IMR-90 (cell line): Measurements from ENCODE around the gene FGB. TPM values are rescaled to one million over a fixed set of nuclear protein-coding genes. Genes with fewer than 3 reads are reported as not detected.

Source experiments
- ATAC-seq: fragments of 200-7000 bp; cut with Tn5 transposase; 2 replicates; pipeline ENCODE4 v1.9.1; 2020; ENCODE audit warnings: low read depth, mild to moderate bottlenecking, moderate library complexity
- BruUV-seq: library from RNA; stranded (reverse); fragments of 400-500 nt; replicated peaks from 2 replicates; lab custom pipeline; 2021; lab: Mats Ljungman, UMichigan
- CTCF ChIA-PET: fragments of 300-600 bp; formaldehyde crosslinking; extraction: SDS; loops from one replicate; lab custom pipeline; 2021; ENCODE audit warnings: antibody characterized with exemption; lab: Yijun Ruan, JAX
- POLR2A ChIA-PET: fragments of 300-600 bp; sonication (Branson Sonifier 250); formaldehyde crosslinking; loops from one replicate; lab custom pipeline; 2022; ENCODE audit warnings: antibody characterized with exemption; ENCODE audit not compliant: unreplicated experiment; lab: Charles Lee
- DNase-seq: peaks from one replicate; pipeline ENCODE4 v3.0.0; 2013
- H2AFZ ChIP-seq: replicated peaks from 2 replicates; pipeline ENCODE3; 2013; ENCODE audit warnings: low read length, mild to moderate bottlenecking; ENCODE audit not compliant: poor library complexity
- H2AK5ac ChIP-seq: 2 replicates; pipeline ENCODE4 v1.6.1; 2013; ENCODE audit warnings: low read depth, low read length, inconsistent platforms
- H2AK9ac ChIP-seq: replicated peaks from 2 replicates; pipeline ENCODE3; 2013; ENCODE audit warnings: mild to moderate bottlenecking, low read depth, low read length, moderate library complexity; ENCODE audit not compliant: poor library complexity
- H2BK120ac ChIP-seq: 2 replicates; pipeline ENCODE4 v1.6.1; 2013; ENCODE audit warnings: low read depth, low read length, inconsistent platforms
- H2BK15ac ChIP-seq: 3 replicates; pipeline ENCODE4 v1.6.1; 2013; ENCODE audit warnings: low read depth, low read length, inconsistent platforms
- H2BK20ac ChIP-seq: 2 replicates; pipeline ENCODE4 v1.6.1; 2013; ENCODE audit warnings: low read depth, mild to moderate bottlenecking, inconsistent platforms, low read length, moderate library complexity
- H2BK5ac ChIP-seq: 2 replicates; pipeline ENCODE4 v1.6.1; 2013; ENCODE audit warnings: mild to moderate bottlenecking, low read depth, low read length, inconsistent platforms; ENCODE audit not compliant: poor library complexity, severe bottlenecking
- H3K14ac ChIP-seq: replicated peaks from 2 replicates; pipeline ENCODE4 v1.6.1; 2013; ENCODE audit warnings: low read depth, low read length, inconsistent platforms
- H3K18ac ChIP-seq: 2 replicates; pipeline ENCODE4 v1.6.1; 2013; ENCODE audit warnings: low read depth, low read length, control low read depth
- H3K23ac ChIP-seq: 2 replicates; pipeline ENCODE4 v1.6.1; 2013; ENCODE audit warnings: low read depth, low read length, inconsistent platforms
- H3K27ac ChIP-seq: 2 replicates; pipeline ENCODE4 v1.5.1; 2013; ENCODE audit warnings: mild to moderate bottlenecking, control low read depth, low read length; ENCODE audit not compliant: insufficient read depth
- H3K27me3 ChIP-seq: 2 replicates; pipeline ENCODE4 v1.6.1; 2013; ENCODE audit warnings: low read length; ENCODE audit not compliant: control insufficient read depth, insufficient read depth
- H3K36me3 ChIP-seq: 2 replicates; pipeline ENCODE4 v1.6.1; 2013; ENCODE audit warnings: low read length, mixed read lengths; ENCODE audit not compliant: control insufficient read depth, insufficient read depth
- H3K4ac ChIP-seq: 2 replicates; pipeline ENCODE4 v1.6.1; 2013; ENCODE audit warnings: low read depth, low read length, inconsistent platforms
- H3K4me1 ChIP-seq: 2 replicates; pipeline ENCODE4 v1.6.1; 2013; ENCODE audit warnings: low read length, mixed read lengths; ENCODE audit not compliant: control insufficient read depth, insufficient read depth
- H3K4me2 ChIP-seq: 2 replicates; pipeline ENCODE4 v1.6.1; 2013; ENCODE audit warnings: low read depth, mild to moderate bottlenecking, control low read depth, low read length, moderate library complexity
- H3K4me3 ChIP-seq: 2 replicates; pipeline ENCODE4 v1.5.1; 2013; ENCODE audit warnings: low read depth, mild to moderate bottlenecking, control low read depth, low read length, moderate library complexity; ENCODE audit not compliant: insufficient read depth
- H3K56ac ChIP-seq: 2 replicates; pipeline ENCODE4 v1.6.1; 2013; ENCODE audit warnings: low read length, inconsistent platforms; ENCODE audit not compliant: insufficient read depth; ENCODE audit errors: extremely low read depth
- H3K79me1 ChIP-seq, 2 experiments: 2 replicates each; pipeline ENCODE4 v1.6.1; 2013; ENCODE audit warnings: low read length in 2 of 2, inconsistent platforms in 1 of 2, low read depth in 1 of 2
- H3K9ac ChIP-seq: 2 replicates; pipeline ENCODE4 v1.6.1; 2013; ENCODE audit warnings: low read depth, low read length, control low read depth
- H3K9me1 ChIP-seq: 2 replicates; pipeline ENCODE4 v1.6.1; 2013; ENCODE audit warnings: low read length, inconsistent platforms; ENCODE audit not compliant: insufficient read depth
- H3K9me3 ChIP-seq: 2 replicates; pipeline ENCODE4 v1.6.1; 2013; ENCODE audit warnings: low read length; ENCODE audit not compliant: control insufficient read depth, insufficient read depth
- H4K20me1 ChIP-seq: 2 replicates; pipeline ENCODE4 v1.6.1; 2013; ENCODE audit warnings: low read length, inconsistent platforms; ENCODE audit not compliant: insufficient read depth
- H4K5ac ChIP-seq: 2 replicates; pipeline ENCODE4 v1.6.1; 2013; ENCODE audit warnings: mild to moderate bottlenecking, low read depth, low read length, control low read depth
- H4K8ac ChIP-seq, 2 experiments: 2 replicates each; pipeline ENCODE4 v1.6.1; 2013; ENCODE audit warnings: low read depth in 2 of 2, low read length in 2 of 2, control low read depth in 1 of 2, inconsistent platforms in 1 of 2
- H4K91ac ChIP-seq: 2 replicates; pipeline ENCODE4 v1.6.1; 2013; ENCODE audit warnings: low read depth, low read length, inconsistent platforms; ENCODE audit not compliant: insufficient read depth
- FOS ChIP-seq: fragments of 150-350 bp; IDR thresholded peaks from 2 replicates; pipeline ENCODE4 v1.6.1; 2016; ENCODE audit warnings: low read depth, low read length
- POLR2A ChIP-seq: IDR thresholded peaks from 2 replicates; pipeline ENCODE4 v1.6.1; 2012; ENCODE audit warnings: mild to moderate bottlenecking, low read depth, low read length
- RCOR1 ChIP-seq: IDR thresholded peaks from 2 replicates; pipeline ENCODE4 v1.6.1; 2012; ENCODE audit warnings: mild to moderate bottlenecking, low read length, improper control_type of control experiment; ENCODE audit not compliant: insufficient replicate concordance
- USF2 ChIP-seq: fragments of 150-350 bp; IDR thresholded peaks from 2 replicates; pipeline ENCODE4 v1.6.1; 2017; ENCODE audit warnings: mild to moderate bottlenecking, antibody characterized with exemption, low read length, low read depth
- WGBS, 2 experiments: methylation state at CpG; one replicate each; pipeline versions ENCODE4 v1.1.5 to v1.1.7; 2013; ENCODE audit warnings: missing lambda C conversion rate in 2 of 2; ENCODE audit not compliant: insufficient read length in 1 of 2; ENCODE audit errors: extremely low coverage in 2 of 2; 5-methylcytosine and 5-hydroxymethylcytosine counted together
- dilution Hi-C: fragments of 300-500 bp; cut with HindIII; formaldehyde crosslinking; loops from one replicate; pipeline ENCODE4 v1.14.3; 2018; ENCODE audit warnings: low sequenced_read_pairs; ENCODE audit not compliant: unreplicated experiment
- in situ Hi-C: fragments of 300-500 bp; cut with MboI; formaldehyde crosslinking; loops from 3 replicates; pipeline ENCODE4 v1.14.3; 2019; ENCODE audit warnings: low sequenced_read_pairs, inconsistent platforms, mixed read lengths
- intact Hi-C: fragments of 100-400 bp; cut with micrococcal nuclease; formaldehyde crosslinking; loops from 2 replicates; pipeline ENCODE4 v1.10.0; 2022
- polyA plus RNA-seq, 3 experiments: library from polyadenylated mRNA; depleted of rRNA; stranded (reverse); fragments of >200 nt; gene quantifications; 2 replicates each; pipeline ENCODE4 v1.2.3, GENCODE V29; 2012; ENCODE audit warnings: low replicate concordance in 1 of 3
- total RNA-seq: library from RNA; depleted of rRNA; stranded (reverse); fragments of >200 nt; gene quantifications from 2 replicates; pipeline ENCODE4 v1.2.3, GENCODE V29; 2012
- TF ChIP-seq, protein P1 (sequence below): fragments of 150-350 bp; IDR thresholded peaks from 2 replicates; pipeline ENCODE4 v1.6.1; 2016; ENCODE audit warnings: low read depth, mild to moderate bottlenecking, low read length, moderate library complexity, borderline replicate concordance

Gene FGB
- total and polyA plus RNA-seq, 2 of the 4 experiments (the other 2 are of a cell fraction): not detected

DNA sequence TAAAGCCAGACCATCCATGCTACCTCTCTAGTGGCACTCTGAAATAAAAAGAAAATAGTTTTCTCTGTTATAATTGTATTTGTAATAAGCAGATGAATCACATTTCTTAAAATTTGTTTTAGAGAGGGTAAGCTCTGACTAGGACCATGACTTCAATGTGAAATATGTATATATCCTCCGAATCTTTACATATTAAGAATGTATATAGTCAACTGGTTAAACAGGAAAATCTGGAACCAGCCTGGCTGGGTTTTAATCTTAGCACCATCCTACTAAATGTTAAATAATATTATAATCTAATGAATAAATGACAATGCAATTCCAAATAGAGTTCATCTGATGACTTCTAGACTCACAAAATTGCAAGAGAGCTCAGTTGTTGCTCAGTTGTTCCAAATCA, 1.5 kb downstream of the FGB start:
- no CpG with 5 or more reads among the region's 1 CpG for WGBS, 2 experiments
- H2BK15ac ChIP-seq: no peak overlapping the region
- no peaks in the 10 kb centered on the region; the same call in 1 of the 2 replicates for H3K4me1 ChIP-seq
- no peak overlapping the region for H3K18ac ChIP-seq
- dilution Hi-C loops: no loop called here
- DNase-seq (no peak), ATAC-seq (no peak)
- H2AK5ac ChIP-seq: no peak overlapping the region
- intact Hi-C loops: no loop called here
- no peak overlapping the region for H3K56ac ChIP-seq
- H3K36me3 ChIP-seq: no peaks in the 10 kb centered on the region
- no peak overlapping the region for H2BK5ac ChIP-seq
- H3K4ac ChIP-seq: no peak overlapping the region
- H3K9me3 ChIP-seq: no peaks in the 10 kb centered on the region
- H3K4me3 ChIP-seq: no peak overlapping the region
- H3K9me1 ChIP-seq: no peaks in the 10 kb centered on the region
- H3K23ac ChIP-seq: no peak overlapping the region
- no peak overlapping the region for H4K5ac ChIP-seq
- no peak overlapping the region for H2AK9ac ChIP-seq
- TF ChIP-seq USF2 (no peak), FOS (no peak), RCOR1 (no peak), POLR2A (no peak)
- TF ChIP-seq, protein P1, sequence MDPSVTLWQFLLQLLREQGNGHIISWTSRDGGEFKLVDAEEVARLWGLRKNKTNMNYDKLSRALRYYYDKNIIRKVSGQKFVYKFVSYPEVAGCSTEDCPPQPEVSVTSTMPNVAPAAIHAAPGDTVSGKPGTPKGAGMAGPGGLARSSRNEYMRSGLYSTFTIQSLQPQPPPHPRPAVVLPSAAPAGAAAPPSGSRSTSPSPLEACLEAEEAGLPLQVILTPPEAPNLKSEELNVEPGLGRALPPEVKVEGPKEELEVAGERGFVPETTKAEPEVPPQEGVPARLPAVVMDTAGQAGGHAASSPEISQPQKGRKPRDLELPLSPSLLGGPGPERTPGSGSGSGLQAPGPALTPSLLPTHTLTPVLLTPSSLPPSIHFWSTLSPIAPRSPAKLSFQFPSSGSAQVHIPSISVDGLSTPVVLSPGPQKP: no peak
- ChIA-PET CTCF (interaction anchor here (1.2 kb wide), 1 partner anchor 154 kb away, joined by 3 read pairs; no protein-coding TSS in a partner anchor), POLR2A (no interaction called here)
- in situ Hi-C loops: loop anchor here (25.0 kb wide), 1 partner anchor 798 kb away; no protein-coding TSS in a partner anchor
- no peak overlapping the region for H3K9ac ChIP-seq
- no peak overlapping the region for H2AFZ ChIP-seq
- H3K14ac ChIP-seq: no peak overlapping the region
- no peaks in the 10 kb centered on the region; the same call in 1 of the 2 replicates for H3K27me3 ChIP-seq
- no peak overlapping the region for H3K27ac ChIP-seq
- H4K8ac ChIP-seq: no peak overlapping the region
- no peak overlapping the region for H3K4me2 ChIP-seq
- H2BK20ac ChIP-seq: no peak overlapping the region
- no TSS peak for BruUV-seq
- H2BK120ac ChIP-seq: no peak overlapping the region
- H3K79me1 ChIP-seq: no peaks in the 10 kb centered on the region
- H4K20me1 ChIP-seq: no peaks in the 10 kb centered on the region
- H4K91ac ChIP-seq: no peak overlapping the region
